Measurements from ENCODE around the gene MYOC. TPM values are rescaled to one million over a fixed set of nuclear protein-coding genes. Genes with fewer than 3 reads are reported as not detected.
"Not testable (repeated sequence)": the region's sequence is repeated elsewhere in the genome, so short reads cannot be mapped to it uniquely, and the experiment has no call there.

The MYOC gene
- total RNA-seq, 1 experiment from 2014 or later: not detected

- CTCF ChIA-PET; RAD21 ChIA-PET (ENCODE audit: low non-redundant PET in 1 of 2, low total read pairs in 2 of 2, uncharacterized antibody in 2 of 2, unreplicated experiment in 2 of 2); H3K9ac ChIP-seq (ENCODE audit: low read length); BruUV-seq (replicated peaks); H3K4me1 ChIP-seq (ENCODE audit: control insufficient read depth in 1 of 2, insufficient read depth in 2 of 2, low read length in 2 of 2); H3K27me3 ChIP-seq (ENCODE audit: insufficient read depth, low read length); H2AFZ ChIP-seq (ENCODE audit: low read depth, low read length, poor library complexity, severe bottlenecking); H3K79me2 ChIP-seq (ENCODE audit: insufficient read depth, low read length); H3K36me3 ChIP-seq (ENCODE audit: control insufficient read depth in 1 of 2, insufficient read depth in 2 of 2, low read length in 2 of 2); H3K4me2 ChIP-seq (ENCODE audit: low read length); H3K27ac ChIP-seq (ENCODE audit: low read depth, low read length); H4K20me1 ChIP-seq (ENCODE audit: insufficient read depth); H3K4me3 ChIP-seq (replicated peaks in 1 of 2; ENCODE audit: low read depth in 1 of 2, low read length in 2 of 2); intact Hi-C loops (cut with micrococcal nuclease); H3K9me2 ChIP-seq (ENCODE audit: insufficient read depth); DNase-seq (ENCODE audit: low read depth, low spot score); H3K9me3 ChIP-seq (ENCODE audit: control insufficient read depth in 1 of 2, insufficient read depth in 1 of 2, low read depth in 1 of 2, low read length in 2 of 2); ATAC-seq; POLR2A ChIA-PET: not testable (repeated sequence)
Measured at GRCh38 chr1:171695772-171696171, 43.3 kb upstream of the MYOC start.

- H3K36me3 ChIP-seq (ENCODE audit: control insufficient read depth in 1 of 2, insufficient read depth in 2 of 2, low read length in 2 of 2); H4K20me1 ChIP-seq (ENCODE audit: insufficient read depth); H3K27ac ChIP-seq (ENCODE audit: low read depth, low read length); H3K4me2 ChIP-seq (ENCODE audit: low read length); H3K27me3 ChIP-seq (ENCODE audit: insufficient read depth, low read length); H3K4me1 ChIP-seq (ENCODE audit: control insufficient read depth in 1 of 2, insufficient read depth in 2 of 2, low read length in 2 of 2); H3K4me3 ChIP-seq (replicated peaks in 1 of 2; ENCODE audit: low read depth in 1 of 2, low read length in 2 of 2); H3K9me3 ChIP-seq (ENCODE audit: control insufficient read depth in 1 of 2, insufficient read depth in 1 of 2, low read depth in 1 of 2, low read length in 2 of 2); CTCF ChIA-PET; H3K79me2 ChIP-seq (ENCODE audit: insufficient read depth, low read length); H2AFZ ChIP-seq (ENCODE audit: low read depth, low read length, poor library complexity, severe bottlenecking); POLR2A ChIA-PET; BruUV-seq (replicated peaks); RAD21 ChIA-PET (ENCODE audit: low non-redundant PET in 1 of 2, low total read pairs in 2 of 2, uncharacterized antibody in 2 of 2, unreplicated experiment in 2 of 2); DNase-seq (ENCODE audit: low read depth, low spot score); H3K9me2 ChIP-seq (ENCODE audit: insufficient read depth); ATAC-seq; H3K9ac ChIP-seq (ENCODE audit: low read length); intact Hi-C loops (cut with micrococcal nuclease): not testable (repeated sequence)
Measured at GRCh38 chr1:171693541-171693940, 41.1 kb upstream of the MYOC start.

- no peak overlapping the region for H3K4me2 ChIP-seq (ENCODE audit: low read length)
- no peaks in the 10 kb centered on the region for H3K4me1 ChIP-seq (ENCODE audit: control insufficient read depth in 1 of 2, insufficient read depth in 2 of 2, low read length in 2 of 2)
- no peak for DNase-seq (ENCODE audit: low read depth, low spot score)
- no peaks in the 10 kb centered on the region for H3K27me3 ChIP-seq (ENCODE audit: insufficient read depth, low read length)
- H3K9me2 ChIP-seq (ENCODE audit: insufficient read depth): no peaks in the 10 kb centered on the region
- no peak overlapping the region for H2AFZ ChIP-seq (ENCODE audit: low read depth, low read length, poor library complexity, severe bottlenecking)
- no peaks in the 10 kb centered on the region for H3K36me3 ChIP-seq (ENCODE audit: control insufficient read depth in 1 of 2, insufficient read depth in 2 of 2, low read length in 2 of 2)
- TF ChIP-seq CBX3 (IDR thresholded peaks at IDR 0.05; ENCODE audit: low read depth) (no peak), TCF7L2 (IDR thresholded peaks at IDR 0.05; ENCODE audit: borderline replicate concordance, extremely low read depth, insufficient read depth, insufficient read length) (no peak)
- no peaks in the 10 kb centered on the region for H3K79me2 ChIP-seq (ENCODE audit: insufficient read depth, low read length)
- no peaks in the 10 kb centered on the region for H4K20me1 ChIP-seq (ENCODE audit: insufficient read depth)
- CTCF ChIA-PET: no interaction called here
- intact Hi-C loops (cut with micrococcal nuclease): no loop called here
- POLR2A ChIA-PET: no interaction called here
- H3K9ac ChIP-seq (ENCODE audit: low read length): no peak overlapping the region
- no peak overlapping the region for H3K4me3 ChIP-seq (replicated peaks in 1 of 2; ENCODE audit: low read depth in 1 of 2, low read length in 2 of 2)
- no peaks in the 10 kb centered on the region for H3K9me3 ChIP-seq (ENCODE audit: control insufficient read depth in 1 of 2, insufficient read depth in 1 of 2, low read depth in 1 of 2, low read length in 2 of 2)
- RAD21 ChIA-PET (ENCODE audit: low non-redundant PET in 1 of 2, low total read pairs in 2 of 2, uncharacterized antibody in 2 of 2, unreplicated experiment in 2 of 2): no interaction called here
- BruUV-seq (replicated peaks): no TSS peak
- H3K27ac ChIP-seq (ENCODE audit: low read depth, low read length): no peak overlapping the region
- no peak for ATAC-seq
Measured at GRCh38 chr1:171683870-171684269, 31.4 kb upstream of the MYOC start.
